MG63 (cell line): ENCODE results near the gene SLC19A1. TPM values are rescaled to one million over a fixed set of nuclear protein-coding genes. Genes with fewer than 3 reads are reported as not detected.

Experiments used
- DNase-seq: peaks from one replicate; pipeline ENCODE4 v3.0.0-alpha.2; 2020
- H3K27me3 ChIP-seq: fragments of 250-450 bp; sonication (Bioruptor Pico); 2 replicates; pipeline ENCODE4 v1.5.1; 2020; ENCODE audit warnings: mild to moderate bottlenecking, moderate library complexity
- H3K36me3 ChIP-seq: fragments of 250-450 bp; sonication (Bioruptor Pico); 2 replicates; pipeline ENCODE4 v1.5.1; 2020; ENCODE audit warnings: mild to moderate bottlenecking, moderate library complexity
- H3K4me3 ChIP-seq: fragments of 250-450 bp; sonication (Bioruptor Pico); 2 replicates; pipeline ENCODE4 v1.5.1; 2020; ENCODE audit warnings: mild to moderate bottlenecking, moderate library complexity
- H3K9me3 ChIP-seq: fragments of 250-450 bp; sonication (Bioruptor Pico); 2 replicates; pipeline ENCODE4 v1.5.1; 2020; ENCODE audit warnings: mild to moderate bottlenecking, moderate library complexity
- total RNA-seq: library from RNA; depleted of rRNA; stranded (reverse); fragments of >200 nt; shearing (Covaris generic); gene quantifications from 2 replicates; pipeline ENCODE4 v1.2.3, GENCODE V29; 2014; ENCODE audit warnings: low replicate concordance

The SLC19A1 gene
- total RNA-seq, 1 experiment from 2014 or later: 26.7 TPM

DNA sequence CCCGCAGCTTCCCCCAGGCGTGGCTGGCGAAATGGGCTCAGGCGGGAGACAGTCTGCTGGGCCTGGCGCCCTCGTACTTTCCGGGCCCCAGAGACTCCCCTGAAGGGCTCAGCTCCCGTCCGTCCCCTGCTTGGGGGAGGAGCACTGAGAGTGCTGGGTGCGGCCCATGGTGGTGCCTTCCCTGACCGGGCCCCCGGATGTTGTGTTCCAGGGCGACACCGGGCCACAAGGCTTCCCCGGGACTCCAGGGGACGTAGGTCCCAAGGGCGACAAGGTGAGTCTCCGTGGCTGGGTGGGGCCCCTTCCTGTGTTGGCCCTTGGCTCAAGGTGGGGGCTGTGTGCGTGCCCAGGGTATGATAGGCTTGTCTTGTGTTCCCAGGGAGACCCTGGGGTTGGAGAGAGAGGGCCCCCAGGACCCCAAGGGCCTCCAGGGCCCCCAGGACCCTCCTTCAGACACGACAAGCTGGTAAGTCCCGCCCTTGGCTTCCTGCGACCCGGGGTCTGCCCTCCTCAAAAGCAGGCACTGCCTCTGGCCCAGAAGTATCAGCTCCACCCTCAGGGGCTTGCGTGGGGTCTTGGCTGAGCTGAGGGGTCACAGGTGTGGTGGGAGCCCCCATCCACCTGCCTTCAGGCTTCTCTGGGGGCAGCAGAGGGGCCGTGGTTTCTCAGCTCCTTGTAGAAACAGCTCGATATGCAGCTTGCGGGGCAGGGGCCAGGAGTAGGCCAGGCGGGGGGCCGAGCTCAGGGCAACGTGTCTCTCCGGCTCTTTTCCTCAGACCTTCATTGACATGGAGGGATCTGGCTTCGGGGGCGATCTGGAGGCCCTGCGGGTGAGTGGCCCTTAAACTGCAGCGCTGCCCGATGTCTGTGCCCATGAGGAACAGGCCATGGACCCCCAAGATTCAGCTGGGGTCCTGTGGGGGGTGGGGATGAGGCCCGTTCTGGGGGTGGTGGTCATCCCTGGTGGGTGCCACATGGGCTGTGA, 62.3 kb downstream of the SLC19A1 start:
- H3K27me3 ChIP-seq: no peaks in the 10 kb centered on the region
- no peaks in the 10 kb centered on the region for H3K9me3 ChIP-seq
- H3K4me3 ChIP-seq: no peak overlapping the region
- H3K36me3 ChIP-seq: no peaks in the 10 kb centered on the region; the same call in 1 of the 2 replicates
- DNase-seq: no peak

DNA sequence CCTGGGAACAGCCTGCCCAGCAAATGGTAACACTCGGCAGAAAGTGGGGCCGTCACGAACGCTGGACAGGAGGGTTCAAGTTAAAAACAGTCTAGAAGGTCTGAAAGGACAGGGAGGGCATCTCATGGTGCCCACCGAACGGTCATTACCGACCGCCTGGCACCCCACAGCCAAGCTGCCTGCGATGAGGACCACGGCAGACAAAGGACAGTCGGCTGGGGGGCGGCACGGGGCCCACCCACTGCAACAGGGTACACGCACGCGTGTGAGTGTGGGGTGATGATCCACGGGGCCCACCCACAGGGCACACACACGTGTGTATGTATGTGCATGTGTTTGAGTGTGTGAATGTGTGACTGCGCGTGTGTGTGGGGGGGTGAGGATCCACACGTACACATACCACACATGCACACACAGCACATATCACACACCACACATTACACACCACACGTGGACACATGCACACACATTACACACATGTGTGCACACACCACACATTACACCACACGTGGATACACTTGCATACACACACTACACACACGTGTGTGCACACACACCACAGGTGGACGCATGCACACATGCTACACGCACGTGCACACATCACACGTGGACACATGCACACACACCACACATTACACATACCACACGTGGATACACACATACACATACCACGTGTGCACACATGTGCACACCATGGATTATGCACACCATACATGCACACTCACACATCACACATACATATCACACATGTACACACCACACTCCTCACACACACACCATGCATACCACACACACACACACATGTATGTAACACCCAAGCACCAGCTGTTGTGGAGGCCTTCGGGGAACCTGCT, 63.2 kb downstream of the SLC19A1 start:
- Histone ChIP-seq H3K36me3 (no peaks in the 10 kb centered on the region), H3K27me3 (no peaks in the 10 kb centered on the region), H3K4me3 (no peak overlapping the region), H3K9me3 (no peaks in the 10 kb centered on the region)
- DNase-seq: no peak

DNA sequence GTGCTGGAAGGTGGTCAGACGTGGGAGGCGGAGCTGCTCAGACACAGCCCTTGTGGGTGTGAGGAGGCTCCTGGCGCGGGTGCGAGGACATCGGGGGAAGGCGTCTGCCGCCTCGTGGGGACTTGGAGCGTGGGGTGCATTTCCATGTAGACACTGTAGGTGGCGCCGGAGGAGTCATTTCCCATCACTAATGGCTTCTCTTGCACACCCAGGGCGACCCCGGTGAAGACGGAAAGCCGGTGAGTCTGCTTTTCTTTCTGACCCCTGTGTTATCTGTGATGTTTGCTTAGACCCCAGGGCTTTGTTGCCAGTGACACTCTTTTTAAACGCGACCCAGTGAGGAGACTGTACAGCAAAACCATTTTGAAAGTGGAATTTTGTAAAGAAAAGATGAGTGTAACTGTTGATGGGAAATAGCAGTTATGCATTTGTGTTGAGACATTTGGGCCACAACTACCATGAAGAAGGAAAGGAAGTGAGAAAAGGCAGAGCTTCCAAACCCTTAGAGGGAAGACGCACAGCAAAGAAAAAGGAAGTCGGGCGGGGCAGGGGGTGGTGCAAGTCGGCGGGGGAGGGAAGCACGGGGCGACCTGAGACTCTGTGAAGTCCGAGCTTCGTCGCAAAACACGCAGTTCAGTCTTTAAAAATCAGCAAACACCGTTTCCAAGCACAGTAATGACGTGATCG, 64.0 kb downstream of the SLC19A1 start:
- H3K27me3 ChIP-seq: no peaks in the 10 kb centered on the region
- DNase-seq: peak; percentile 52
- no peaks in the 10 kb centered on the region for H3K36me3 ChIP-seq
- H3K4me3 ChIP-seq: no peak overlapping the region
- H3K9me3 ChIP-seq: no peaks in the 10 kb centered on the region

DNA sequence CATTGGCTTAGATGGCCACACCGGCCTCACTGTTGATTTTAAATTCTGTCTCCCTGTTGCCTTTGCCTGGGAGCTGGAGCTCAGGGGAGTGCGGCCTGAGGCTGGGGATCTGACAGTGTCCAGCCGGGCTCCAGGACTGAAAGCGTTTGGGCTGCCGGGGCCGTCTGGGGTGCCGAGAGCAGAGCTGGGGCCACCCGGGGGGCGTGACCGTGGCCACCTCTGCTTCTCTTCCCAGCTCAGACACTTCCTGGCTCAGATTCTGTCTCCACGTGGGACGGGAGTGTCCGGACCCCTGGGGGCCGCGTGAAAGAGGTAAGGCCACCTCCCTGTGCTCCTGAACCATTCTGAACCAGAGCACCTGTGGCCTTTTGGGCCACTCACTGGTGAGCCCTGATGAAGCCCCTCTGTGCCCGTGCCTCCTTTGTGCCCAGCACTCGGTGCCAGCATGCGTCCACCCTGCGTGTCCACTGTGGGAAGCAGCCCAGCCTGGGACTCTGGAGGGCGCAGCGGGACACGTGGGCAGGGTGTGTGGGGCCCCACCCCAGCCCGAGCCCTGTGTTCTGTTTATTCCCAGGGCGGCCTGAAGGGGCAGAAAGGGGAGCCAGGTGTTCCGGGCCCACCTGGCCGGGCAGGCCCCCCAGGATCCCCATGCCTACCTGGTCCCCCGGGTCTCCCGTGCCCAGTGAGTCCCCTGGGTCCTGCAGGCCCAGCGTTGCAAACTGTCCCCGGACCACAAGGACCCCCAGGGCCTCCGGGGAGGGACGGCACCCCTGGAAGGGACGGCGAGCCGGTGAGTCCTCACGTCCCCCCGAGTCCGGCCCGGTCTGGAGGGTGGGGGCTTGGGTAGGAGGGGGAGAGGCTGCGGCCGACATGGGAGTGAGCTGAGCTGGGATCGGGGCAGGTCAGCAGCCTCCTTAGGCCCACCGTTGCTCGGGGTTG, 64.8 kb downstream of the SLC19A1 start:
- Histone ChIP-seq H3K36me3 (no peaks in the 10 kb centered on the region), H3K27me3 (no peaks in the 10 kb centered on the region), H3K4me3 (no peak overlapping the region), H3K9me3 (no peaks in the 10 kb centered on the region)
- DNase-seq: no peak

DNA sequence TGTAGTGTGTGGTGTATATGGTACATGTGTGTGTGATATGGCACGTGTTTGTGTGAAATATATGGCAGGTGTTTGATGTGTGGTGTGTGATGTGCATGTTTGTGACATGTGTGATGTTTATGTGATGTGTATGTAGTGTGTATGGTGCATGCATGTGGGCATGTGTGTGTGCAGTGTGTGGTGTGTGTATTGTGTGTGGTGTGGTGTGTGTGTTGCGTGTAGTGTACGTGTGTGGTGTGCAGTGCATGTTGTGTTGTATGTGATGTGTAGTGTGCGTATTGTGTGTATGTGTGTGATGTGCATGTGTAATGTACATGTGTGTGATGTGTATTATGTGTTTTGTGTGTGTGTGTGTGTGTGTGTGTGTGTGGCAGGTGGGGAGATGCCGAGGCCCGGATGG, 65.7 kb downstream of the SLC19A1 start:
- Histone ChIP-seq H3K9me3 (no peaks in the 10 kb centered on the region), H3K4me3 (no peak overlapping the region), H3K27me3 (no peaks in the 10 kb centered on the region), H3K36me3 (no peaks in the 10 kb centered on the region)
- DNase-seq: no peak

DNA sequence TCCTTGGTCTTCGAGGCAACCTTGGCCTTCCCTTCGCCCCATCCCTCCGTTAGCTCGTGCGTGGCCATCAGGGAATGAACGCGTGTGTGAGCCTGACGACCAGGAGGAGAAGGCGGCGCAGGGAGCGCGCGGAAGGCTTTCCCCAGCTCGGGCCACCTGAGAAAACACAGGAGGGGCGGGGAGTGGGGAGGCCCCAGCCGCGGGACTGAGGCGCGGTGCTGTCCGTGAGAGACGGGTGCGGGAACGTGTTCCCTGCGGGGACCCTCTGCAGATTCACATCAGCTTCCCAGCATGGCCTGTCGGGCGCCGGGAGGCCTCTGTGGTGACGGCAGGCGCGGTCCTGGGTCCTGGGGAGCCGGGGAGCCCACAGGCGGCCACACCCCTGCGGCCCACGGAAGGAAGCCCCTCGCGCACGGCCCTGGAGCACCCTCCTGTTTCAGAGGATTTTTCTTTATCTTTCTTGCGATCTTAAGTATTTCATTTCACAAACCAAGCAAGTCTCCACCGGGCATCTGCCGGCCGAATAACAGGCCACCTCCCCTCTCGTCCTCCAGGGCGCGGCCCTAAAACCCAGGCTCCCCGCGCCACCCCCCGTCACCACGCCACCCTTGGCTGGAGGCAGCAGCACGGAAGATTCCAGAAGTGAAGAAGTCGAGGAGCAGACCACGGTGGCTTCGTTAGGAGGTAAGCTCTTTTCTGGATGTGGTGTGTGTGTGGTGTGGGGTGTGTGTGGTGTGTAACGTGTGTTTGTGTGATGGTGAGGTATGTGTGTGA, 66.3 kb downstream of the SLC19A1 start:
- Histone ChIP-seq H3K36me3 (no peaks in the 10 kb centered on the region), H3K4me3 (no peak overlapping the region), H3K9me3 (no peaks in the 10 kb centered on the region), H3K27me3 (no peaks in the 10 kb centered on the region)
- no peak for DNase-seq

DNA sequence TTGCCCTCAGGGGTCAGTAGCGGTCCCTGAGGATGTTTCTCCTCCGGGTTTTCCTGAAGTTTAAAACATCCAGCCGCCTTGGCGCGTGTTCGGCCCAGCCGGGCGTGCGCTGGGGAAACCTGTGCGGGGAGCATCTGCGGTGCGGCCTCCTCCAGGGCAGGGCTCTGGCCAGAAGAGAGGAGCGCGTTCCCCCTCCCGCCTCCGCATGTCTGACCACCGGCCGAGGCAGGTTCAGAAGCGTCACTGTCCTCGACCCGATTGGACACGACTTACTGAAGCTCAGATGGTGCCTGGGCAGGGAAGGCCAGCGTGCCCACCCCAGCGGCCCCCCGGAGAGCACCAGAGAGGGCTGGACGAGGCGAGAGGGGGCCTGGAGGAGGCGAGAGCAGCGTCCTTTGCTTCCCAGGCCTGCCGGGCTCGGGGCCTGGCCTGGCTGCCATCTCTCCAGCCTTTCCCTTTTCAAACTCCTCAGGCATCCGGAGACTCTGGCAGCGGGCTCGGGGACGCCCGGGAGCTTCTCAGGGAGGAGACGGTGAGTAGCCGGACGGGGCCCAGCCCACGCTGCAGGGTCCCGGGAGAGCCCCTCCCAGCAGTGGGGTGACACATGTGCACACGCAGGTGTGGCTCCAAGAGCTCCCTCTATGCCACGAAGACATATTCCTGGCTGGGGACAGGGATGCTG, 67.1 kb downstream of the SLC19A1 start:
- no peaks in the 10 kb centered on the region for H3K9me3 ChIP-seq
- no peak for DNase-seq
- no peaks in the 10 kb centered on the region for H3K27me3 ChIP-seq
- no peak overlapping the region for H3K4me3 ChIP-seq
- H3K36me3 ChIP-seq: no peaks in the 10 kb centered on the region

DNA sequence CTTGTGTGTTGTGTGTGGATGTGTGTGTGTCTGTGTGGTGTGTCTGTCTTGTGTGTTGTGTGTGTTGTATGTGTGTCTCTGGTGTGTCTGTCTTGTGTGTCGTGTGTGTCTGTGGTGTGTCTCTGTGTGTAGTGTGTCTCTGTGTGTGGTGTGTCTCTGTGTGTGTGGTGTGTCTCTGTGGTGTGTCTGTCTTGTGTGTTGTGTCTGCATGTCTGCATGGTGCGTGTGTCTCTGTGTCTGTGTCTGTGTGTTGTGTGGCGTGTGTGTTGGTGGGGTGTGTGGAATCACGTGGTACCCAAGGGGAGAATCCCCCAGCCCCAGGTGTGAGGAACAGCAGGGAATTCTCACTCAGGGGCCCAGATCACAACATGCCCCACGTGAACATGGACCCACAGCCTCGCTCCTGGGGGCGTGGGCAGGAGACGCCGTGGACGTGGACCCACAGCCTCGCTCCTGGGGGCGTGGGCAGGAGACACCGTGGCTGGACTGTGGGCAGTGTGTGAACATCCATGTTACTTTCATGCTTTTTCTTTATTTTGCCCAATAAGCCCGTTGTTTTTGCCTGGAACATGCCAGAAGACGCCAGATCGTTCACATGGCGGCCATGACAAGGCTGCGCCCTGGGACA, 67.8 kb downstream of the SLC19A1 start:
- H3K9me3 ChIP-seq: no peaks in the 10 kb centered on the region
- no peak for DNase-seq
- no peak overlapping the region for H3K4me3 ChIP-seq
- no peaks in the 10 kb centered on the region for H3K36me3 ChIP-seq
- no peaks in the 10 kb centered on the region for H3K27me3 ChIP-seq

DNA sequence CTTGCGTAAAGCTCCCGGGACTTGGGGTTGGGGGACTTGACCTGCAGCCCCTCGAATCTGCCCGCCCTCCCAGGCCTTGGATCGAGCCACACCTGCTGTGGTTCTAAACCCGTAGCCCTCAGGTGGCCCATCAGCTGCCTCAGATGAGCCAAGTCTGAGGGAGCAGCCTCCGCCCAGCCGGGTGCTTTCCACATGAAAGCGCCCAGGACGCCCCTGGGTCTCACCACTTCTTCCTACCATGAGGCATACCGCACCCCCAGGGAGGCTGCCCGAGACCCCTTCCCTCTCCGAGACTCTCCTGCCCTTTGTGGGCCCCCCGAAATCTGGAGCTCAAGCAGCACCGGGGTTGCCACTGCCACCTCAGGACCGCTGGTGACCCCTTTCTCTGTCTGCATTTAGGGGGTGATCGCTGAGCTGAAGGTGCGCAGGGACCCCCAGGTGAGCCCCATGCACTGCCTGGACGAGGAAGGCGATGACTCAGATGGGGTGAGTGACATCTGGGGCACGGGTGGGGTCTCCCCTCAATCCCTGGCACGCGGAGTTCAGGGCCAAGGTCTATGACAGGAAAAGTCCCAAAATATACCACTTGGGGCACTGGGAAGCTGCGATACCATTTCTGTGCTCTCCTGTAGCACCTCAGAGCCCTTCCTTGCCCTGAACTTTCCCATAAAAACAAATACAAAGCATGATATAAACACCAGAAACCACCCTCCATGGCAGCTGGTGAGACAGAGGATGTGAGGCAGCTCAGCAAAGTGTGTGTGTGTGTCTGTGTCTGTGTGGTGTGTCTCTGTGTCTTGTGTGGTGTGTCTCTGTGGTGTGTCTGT, 68.5 kb downstream of the SLC19A1 start:
- Histone ChIP-seq H3K9me3 (no peaks in the 10 kb centered on the region), H3K36me3 (no peaks in the 10 kb centered on the region), H3K27me3 (no peaks in the 10 kb centered on the region), H3K4me3 (no peak overlapping the region)
- DNase-seq: no peak

DNA sequence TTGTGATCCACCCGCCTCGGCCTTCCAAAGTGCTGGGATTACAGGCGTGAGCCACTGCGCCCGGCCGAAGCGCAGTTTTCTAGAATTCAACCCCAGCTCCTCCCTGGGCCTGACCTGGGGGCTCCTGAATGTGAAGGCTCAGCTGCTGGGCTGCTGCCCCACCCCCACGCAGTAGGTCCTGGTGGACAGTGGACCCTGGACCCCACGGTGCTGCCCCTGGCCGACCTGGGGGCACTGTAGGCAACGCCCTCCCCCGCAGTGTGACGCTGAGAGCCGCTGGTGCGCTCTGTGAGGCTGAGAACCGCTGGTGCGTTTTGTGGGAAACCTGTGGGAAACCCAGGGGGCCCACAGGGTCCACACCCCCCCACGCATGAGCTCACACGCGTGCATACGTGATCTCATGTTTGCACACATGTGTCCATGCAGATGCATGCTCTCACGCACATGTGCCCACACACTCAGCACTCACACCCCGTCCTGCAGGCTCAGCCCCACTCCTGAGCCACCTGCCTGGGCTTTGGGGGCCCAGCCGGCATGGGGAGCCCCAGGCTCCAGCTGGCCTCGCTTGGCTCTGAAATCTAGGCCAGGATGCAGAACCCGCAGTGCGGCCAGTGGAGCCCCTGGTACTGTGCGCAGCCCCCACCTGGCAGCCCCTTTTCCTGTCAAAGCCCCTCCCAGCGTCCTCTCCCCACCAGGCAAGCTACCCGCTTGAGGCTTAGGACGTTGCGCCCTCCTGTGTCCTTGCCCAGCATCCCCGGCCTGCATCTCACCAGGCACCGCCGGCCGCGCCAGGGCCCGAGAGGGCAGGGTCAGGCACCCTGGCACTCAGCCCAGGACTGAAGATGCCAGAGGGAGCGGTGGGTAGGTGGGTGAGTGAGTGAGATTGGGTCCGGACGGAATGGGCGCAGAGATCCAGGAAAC, 69.5 kb downstream of the SLC19A1 start:
- H3K27me3 ChIP-seq: no peaks in the 10 kb centered on the region
- no peaks in the 10 kb centered on the region for H3K36me3 ChIP-seq
- H3K9me3 ChIP-seq: no peaks in the 10 kb centered on the region
- DNase-seq: no peak
- no peak overlapping the region for H3K4me3 ChIP-seq

DNA sequence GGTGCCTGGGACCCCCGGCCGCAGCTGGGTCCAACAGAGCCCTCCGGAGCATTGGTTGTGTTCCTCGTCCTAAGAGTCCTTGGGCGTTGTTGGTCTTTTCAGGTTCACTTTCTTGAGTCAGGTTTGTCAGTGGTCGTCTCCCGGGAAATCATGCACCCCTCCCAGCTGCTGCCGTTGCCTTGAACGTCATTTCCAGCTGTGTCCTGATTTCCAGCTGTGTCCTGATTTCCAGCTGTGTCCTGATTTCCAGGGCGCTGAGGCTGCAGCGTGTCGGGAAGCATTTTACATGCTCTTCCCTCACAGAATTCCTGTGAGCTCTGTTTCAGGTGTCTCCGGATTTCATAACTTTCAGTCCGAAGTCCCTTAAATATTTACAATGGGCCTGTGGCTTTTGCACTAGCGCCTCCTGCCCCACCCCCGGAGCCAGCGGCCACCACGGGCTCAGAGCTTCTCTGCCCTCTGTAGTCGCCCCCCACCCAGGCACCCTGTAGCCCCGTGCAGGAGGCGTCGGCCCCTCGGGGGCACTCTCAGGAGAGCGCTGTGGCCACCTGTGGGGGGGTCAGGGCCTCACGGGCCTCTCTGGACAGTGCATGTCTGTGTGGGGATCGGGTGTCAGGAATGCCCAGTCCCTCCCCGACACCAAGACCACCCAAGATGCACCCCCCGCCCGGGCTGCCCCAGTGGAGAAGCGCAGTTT, 70.6 kb downstream of the SLC19A1 start:
- no peaks in the 10 kb centered on the region for H3K27me3 ChIP-seq
- H3K4me3 ChIP-seq: peak overlapping the region; percentile 9; the same call in 1 of the 2 replicates
- no peaks in the 10 kb centered on the region for H3K9me3 ChIP-seq
- peak; percentile 50 for DNase-seq
- H3K36me3 ChIP-seq: no peaks in the 10 kb centered on the region

DNA sequence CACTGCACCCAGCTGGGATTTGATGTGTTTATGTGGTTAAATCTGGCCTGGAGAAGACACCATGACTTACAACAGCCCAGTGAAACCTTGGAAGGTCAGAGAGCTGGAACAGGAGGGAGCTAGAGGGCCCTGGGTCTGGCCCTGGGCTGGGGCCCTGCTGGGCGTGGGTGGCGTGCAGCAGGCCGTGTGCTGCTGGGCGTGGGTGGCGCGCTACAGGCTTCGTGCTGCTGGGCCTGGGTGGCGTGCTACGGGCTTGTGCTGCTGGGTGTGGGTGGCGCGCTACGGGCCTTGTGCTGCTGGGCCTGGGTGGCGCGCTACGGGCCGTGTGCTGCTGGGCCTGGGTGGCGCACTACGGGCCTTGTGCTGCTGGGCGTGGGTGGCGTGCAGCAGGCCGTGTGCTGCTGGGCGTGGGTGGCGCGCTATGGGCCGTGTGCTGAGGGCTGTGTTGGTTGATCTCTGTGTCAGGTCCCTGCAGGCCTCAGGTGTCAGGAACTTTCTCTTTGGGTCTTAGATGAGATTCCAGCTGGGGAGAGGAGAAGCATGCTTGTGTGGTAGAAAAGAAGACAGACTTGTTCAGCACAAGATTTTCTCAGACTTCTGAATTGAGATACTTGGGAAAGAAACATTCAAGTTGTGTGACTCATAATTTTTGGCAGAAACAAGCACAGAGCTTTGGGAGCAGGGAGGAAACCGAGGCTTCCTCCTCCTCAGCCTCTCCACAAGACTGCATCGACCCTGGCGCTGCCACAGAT, 71.3 kb downstream of the SLC19A1 start:
- DNase-seq: peak; percentile 47
- Histone ChIP-seq H3K9me3 (no peaks in the 10 kb centered on the region), H3K4me3 (peak overlapping the region; percentile 9; the same call in 1 of the 2 replicates), H3K36me3 (no peaks in the 10 kb centered on the region), H3K27me3 (no peaks in the 10 kb centered on the region)
